OCI-M1 (cell line): ENCODE data around the gene ZNF319.

Experiments used
- DNase-seq: peaks from one replicate; lab custom pipeline; 2025; lab: John Stamatoyannopoulos, UW

Gene ZNF319

GRCh38 chr16:57977418-57978069, 22.9 kb downstream of the ZNF319 start:
- DNase-seq = peak; percentile 3

GRCh38 chr16:57976331-57976796, 24.1 kb downstream of the ZNF319 start:
- DNase-seq = peak; percentile 63

GRCh38 chr16:57972306-57972705, 28.2 kb downstream of the ZNF319 start:
- no peak for DNase-seq

- no peak for DNase-seq
These were observed 28.6 kb downstream of the ZNF319 start for GRCh38 chr16:57971848-57972247.

GRCh38 chr16:57970970-57971369, 29.5 kb downstream of the ZNF319 start, which contains the start of gene CNGB1:
CNGB1 (minus strand) TSS chr16:57971128; CDS start chr16:57967286, 3,842 bp downstream.
- no peak for DNase-seq

- DNase-seq = no peak
These were observed 30.2 kb downstream of the ZNF319 start for GRCh38 chr16:57970319-57970718.

GRCh38 chr16:57969451-57970123, 30.9 kb downstream of the ZNF319 start:
- DNase-seq = no peak

- no peak for DNase-seq
These were observed 32.6 kb downstream of the ZNF319 start for GRCh38 chr16:57967916-57968315.

- DNase-seq = no peak
These were observed 33.5 kb downstream of the ZNF319 start for GRCh38 chr16:57966986-57967385.

GRCh38 chr16:57966204-57966771, 34.2 kb downstream of the ZNF319 start:
- DNase-seq = no peak

- DNase-seq = no peak
These were observed 36.2 kb downstream of the ZNF319 start for GRCh38 chr16:57964157-57964700.

GRCh38 chr16:57962756-57963155, 37.7 kb downstream of the ZNF319 start:
- DNase-seq = no peak

- DNase-seq = no peak
These were observed 38.4 kb downstream of the ZNF319 start for GRCh38 chr16:57962046-57962445.

GRCh38 chr16:57961538-57961937, 38.9 kb downstream of the ZNF319 start:
- no peak for DNase-seq

- no peak for DNase-seq
These were observed 39.5 kb downstream of the ZNF319 start for GRCh38 chr16:57960826-57961472.

GRCh38 chr16:57960310-57960709, 40.2 kb downstream of the ZNF319 start:
- no peak for DNase-seq

- DNase-seq = no peak
These were observed 40.7 kb downstream of the ZNF319 start for GRCh38 chr16:57959804-57960203.

GRCh38 chr16:57959121-57959520, 41.4 kb downstream of the ZNF319 start:
- DNase-seq = peak; percentile 10

- no peak for DNase-seq
These were observed 41.9 kb downstream of the ZNF319 start for GRCh38 chr16:57958544-57958943.

- DNase-seq = no peak
These were observed 42.6 kb downstream of the ZNF319 start for GRCh38 chr16:57957673-57958392.

- no peak for DNase-seq
These were observed 43.4 kb downstream of the ZNF319 start for GRCh38 chr16:57956924-57957672.
